Lung microvascular endothelial cell (primary cell): ENCODE data around the gene PIGBOS1. TPM values are rescaled to one million over a fixed set of nuclear protein-coding genes. Genes with fewer than 3 reads are reported as not detected.
"Not testable (repeated sequence)": the region's sequence is repeated elsewhere in the genome, so short reads cannot be mapped to it uniquely, and the experiment has no call there.

Experiments
- DNase-seq, 2 donors: peaks; one replicate each; pipeline versions ENCODE4 v3.0.0 to v3.0.0-alpha.2; 2010; ENCODE audit warnings: low read depth in 2 of 2
- total RNA-seq: library from RNA; depleted of rRNA; stranded (reverse); fragments of >200 nt; gene quantifications from 2 replicates; pipeline ENCODE4 v1.2.1, GENCODE V29; 2014

Gene PIGBOS1, protein sequence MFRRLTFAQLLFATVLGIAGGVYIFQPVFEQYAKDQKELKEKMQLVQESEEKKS
- 4.1 and 7.7 TPM in 2 replicates for total RNA-seq

GRCh38 chr15:55318588-55319494 is at the start of gene PIGBOS1, which contains the start of gene PIGB:
TSS of gene PIGBOS1 (minus strand) at chr15:55319123. CDS start at chr15:55317792, 1,331 bp downstream.
TSS of gene PIGB (plus strand) at chr15:55319222. CDS start at chr15:55319251, 29 bp downstream.
- DNase-seq, result peak; percentile 88 to 92

- DNase-seq, result no peak
Measured at GRCh38 chr15:55366981-55367380, 48.1 kb upstream of the PIGBOS1 start.

GRCh38 chr15:55362641-55363040 is 43.7 kb upstream of the PIGBOS1 start:
- no peak for DNase-seq

- DNase-seq, result no peak
Measured at GRCh38 chr15:55361048-55361447, 42.1 kb upstream of the PIGBOS1 start.

- DNase-seq, result peak in 1 of 2 donors; percentile 50
Measured at GRCh38 chr15:55360256-55360655, 41.3 kb upstream of the PIGBOS1 start.

DNA sequence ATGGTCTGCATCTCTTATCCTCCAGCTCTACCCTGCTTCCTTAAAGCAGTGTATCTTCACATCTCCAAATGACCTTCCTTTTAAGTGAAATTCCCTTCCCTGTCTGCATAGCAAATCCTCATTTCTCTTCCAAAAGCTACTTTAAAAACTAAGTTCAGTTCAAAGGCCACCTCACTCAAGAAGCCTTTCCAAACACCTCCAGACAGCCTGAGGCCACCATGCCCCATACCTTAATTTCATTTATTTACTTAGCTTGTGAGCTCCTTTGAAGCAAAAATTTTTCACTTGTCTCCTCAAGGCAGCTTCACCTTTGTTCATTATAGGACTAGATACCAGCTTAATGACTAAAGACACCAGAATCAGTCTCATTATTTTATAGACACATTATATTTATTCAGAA is 39.5 kb upstream of the PIGBOS1 start:
- no peak for DNase-seq

DNA sequence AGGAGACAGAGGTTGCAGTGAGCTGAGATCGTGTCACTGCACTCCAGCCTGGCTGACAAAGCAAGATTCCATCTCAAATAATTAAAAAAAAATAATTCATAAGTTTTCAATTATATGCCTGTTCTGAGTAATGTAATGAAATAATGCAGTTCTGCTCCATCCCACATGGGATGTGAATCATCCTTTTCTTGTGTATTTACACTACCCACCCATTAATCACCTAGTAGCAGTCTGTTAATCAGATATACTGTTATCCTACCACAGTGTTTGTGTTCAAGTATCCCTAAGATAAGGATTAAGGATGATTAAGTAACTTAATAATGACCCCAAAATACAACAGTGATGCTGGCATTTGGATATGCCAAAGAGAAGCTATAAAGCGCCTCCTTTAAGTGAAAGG is 38.9 kb upstream of the PIGBOS1 start:
- DNase-seq, result peak in 1 of 2 donors; percentile 56

DNA sequence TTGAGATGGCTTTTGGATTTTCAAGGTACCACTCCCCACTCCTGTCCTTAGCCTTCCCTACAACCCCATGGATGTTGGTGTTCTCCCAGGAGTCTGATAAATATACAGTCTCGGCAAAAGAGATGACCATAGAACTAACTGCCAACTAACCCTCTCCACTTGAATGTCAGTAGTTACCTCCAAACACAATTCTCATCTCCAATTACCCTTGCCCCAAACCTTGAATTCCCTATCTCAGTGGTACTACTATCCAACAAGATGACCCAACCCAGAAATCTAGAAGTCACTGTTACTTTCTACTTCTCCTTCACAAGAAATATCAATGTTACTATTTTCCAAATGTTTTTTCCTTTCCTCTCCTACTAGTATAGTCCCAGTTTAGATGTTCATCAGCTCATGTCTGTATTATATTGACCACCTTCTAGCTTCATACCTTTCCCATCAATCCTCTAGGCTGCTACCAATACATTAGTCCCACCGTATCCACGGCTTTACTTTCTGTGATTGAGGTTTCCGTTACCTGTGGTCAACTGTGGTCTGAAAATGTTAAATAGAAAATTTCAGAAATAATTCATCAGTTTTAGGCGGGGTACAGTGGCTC is 38.2 kb upstream of the PIGBOS1 start:
- DNase-seq, result no peak

DNA sequence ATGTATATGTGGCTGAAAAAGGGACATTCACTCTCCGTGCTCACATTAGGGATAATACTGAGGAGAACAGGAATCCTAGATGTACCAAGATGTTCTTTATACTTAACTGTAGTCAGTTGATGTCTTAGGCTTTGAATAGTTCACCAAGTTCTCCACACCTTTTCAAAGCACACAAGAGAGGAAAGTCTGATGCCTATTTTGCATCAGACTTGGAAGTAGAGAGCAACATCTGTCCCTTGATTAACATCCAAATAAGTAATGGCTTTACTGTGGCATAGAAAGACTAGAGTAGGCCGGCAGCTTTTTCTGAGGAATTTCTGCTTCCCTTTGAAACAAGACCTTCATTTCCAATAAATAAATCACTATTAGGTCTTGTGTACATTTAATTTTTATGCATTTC is 34.1 kb upstream of the PIGBOS1 start:
- DNase-seq, result no peak

DNA sequence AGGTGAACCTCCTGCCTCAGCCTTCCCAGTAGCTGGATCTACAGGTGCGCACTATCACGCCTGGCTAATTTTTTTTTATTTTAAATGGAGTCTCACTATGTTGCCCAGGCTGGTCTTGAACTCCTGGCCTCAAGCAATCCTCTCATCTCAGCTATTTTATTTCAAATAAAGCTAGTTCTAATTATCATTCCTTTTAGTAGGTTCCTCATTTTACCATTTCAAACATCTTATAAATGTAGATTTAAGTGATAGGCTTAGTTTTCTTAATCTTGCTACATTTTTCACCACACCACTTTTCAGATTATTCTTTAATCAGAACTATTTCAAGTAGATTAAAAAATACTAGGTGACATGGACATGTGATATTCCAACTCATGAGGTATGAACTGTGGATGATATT is 30.4 kb upstream of the PIGBOS1 start:
- no peak for DNase-seq

DNA sequence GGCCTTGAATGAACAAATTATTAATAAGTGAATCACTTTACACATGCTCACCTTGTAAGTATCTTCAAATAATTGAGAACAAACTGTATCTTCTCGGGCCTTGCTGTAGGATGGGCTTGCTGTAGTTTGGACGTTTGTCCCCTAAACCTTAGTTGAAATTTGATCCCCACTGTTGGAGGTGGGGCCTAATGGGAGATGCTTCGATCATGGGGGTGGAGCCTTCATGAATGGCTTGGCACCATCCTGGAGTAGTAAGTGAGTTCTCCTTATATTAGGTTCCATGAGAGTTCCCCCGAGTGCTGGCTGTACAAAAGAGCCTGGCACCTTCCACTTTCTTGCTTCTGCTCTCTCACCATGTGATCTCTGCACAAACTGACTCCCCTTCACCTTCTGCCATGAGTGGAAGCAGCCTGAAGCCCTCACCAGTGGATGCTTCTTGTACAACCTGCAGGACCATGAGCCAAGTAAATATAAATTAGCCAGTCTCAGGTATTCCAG is 29.4 kb upstream of the PIGBOS1 start:
- no peak for DNase-seq

GRCh38 chr15:55344206-55344605 is 25.3 kb upstream of the PIGBOS1 start:
- DNase-seq, result no peak

GRCh38 chr15:55343168-55343567 is 24.2 kb upstream of the PIGBOS1 start:
- no peak for DNase-seq

GRCh38 chr15:55337160-55337559 is 18.2 kb upstream of the PIGBOS1 start:
- DNase-seq, result no peak

GRCh38 chr15:55334997-55335396 is 16.1 kb upstream of the PIGBOS1 start:
- no peak for DNase-seq

- DNase-seq, result no peak
Measured at GRCh38 chr15:55334371-55334770, 15.4 kb upstream of the PIGBOS1 start.

DNA sequence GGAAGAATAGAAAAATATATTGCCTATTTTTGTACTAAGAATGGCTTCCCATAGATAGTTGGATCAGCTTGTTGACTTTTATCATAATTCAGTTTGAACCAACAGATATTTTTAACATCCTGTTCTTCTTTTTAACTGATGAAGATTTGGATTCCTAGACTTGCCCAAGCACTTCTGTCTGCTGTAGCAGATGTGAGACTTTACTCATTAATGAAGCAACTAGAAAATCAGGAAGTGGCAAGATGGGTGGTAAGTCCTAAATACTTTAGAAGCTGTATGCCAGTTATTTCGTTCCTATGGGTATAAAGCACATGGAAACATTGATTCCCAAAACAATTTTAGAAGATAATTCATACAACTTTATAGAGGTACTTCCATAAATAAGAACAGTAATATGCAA is 8.5 kb upstream of the PIGBOS1 start:
- no peak for DNase-seq

GRCh38 chr15:55322467-55322866 is 3.5 kb upstream of the PIGBOS1 start:
- no peak for DNase-seq

DNA sequence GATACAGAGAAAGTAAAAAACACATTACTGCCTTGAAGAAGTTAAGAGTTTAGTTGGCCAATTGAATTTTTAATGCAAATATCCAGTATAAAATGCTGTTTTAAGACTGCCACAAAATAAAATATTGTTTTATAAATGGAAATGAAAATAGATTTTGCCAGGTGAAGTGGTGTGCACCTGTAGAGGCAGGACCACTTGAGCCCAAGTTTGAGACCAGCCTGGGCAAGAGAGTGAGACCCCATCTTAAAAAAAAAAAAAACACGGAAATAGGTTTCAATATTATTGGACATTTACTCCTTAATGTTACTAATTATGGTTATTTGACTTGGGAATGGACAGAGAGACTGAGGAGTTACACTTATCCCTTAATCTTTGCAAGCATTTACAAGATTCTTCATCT is 2.0 kb upstream of the PIGBOS1 start:
- no peak for DNase-seq

GRCh38 chr15:55320238-55320550 is 1.3 kb upstream of the PIGBOS1 start:
- DNase-seq, result no peak

DNA sequence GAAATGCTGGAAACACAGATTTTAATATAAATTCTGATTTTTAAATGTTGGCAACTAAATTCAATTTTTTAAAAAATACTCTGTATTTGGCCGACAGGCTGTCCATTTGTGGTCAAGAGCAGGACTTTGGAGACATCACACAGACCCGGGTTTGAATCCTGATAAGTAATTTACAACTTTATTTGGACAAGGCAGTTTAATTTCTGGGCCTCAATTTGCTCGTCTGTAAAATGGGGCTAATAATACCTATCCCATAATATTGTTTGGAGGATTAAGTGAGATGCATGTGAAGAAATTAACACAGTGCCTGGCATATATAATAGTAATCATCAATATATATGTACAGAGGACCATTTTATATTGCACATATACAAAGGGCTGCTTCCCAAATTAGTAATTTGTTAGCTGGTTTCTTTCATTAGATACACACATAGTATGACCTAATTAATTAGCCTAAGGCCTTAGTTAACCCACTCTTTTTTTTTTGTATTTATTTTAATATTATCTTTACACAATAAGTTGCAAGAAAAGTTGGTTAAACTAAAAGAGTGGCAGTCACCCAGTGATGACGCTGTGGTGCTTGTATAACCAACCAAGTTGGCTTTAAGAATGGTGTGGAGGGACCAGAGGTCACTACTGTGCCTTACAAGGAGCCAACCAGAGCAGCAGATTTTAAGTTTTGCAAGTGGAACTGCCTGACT is 764 bp upstream of the PIGBOS1 start:
- peak in 1 of 2 donors; percentile 2 for DNase-seq

- DNase-seq, result not testable (repeated sequence)
Measured at GRCh38 chr15:55302801-55303200, 16.1 kb downstream of the PIGBOS1 start.
